Activated T-helper 2 cell treated with anti-CD3 and anti-CD28 coated beads, Interferon-gamma antibody, Interleukin-2, Interleukin-4, amounts not matched to agents 10 μg/mL and 5 μg/mL and 100 μg/mL, durations not matched to agents 14 hours and 24 hours and 36 hours (primary cell): ENCODE results near the gene DCUN1D3. TPM values are rescaled to one million over a fixed set of nuclear protein-coding genes. Genes with fewer than 3 reads are reported as not detected.
"Not testable (repeated sequence)": the region's sequence is repeated elsewhere in the genome, so short reads cannot be mapped to it uniquely, and the experiment has no call there.

Source experiments
- DNase-seq: peaks from one replicate; pipeline ENCODE4 v3.0.0; 2021; ENCODE audit warnings: low spot score
- H3K27ac Mint-ChIP-seq: one replicate; pipeline ENCODE4 v1.8.0; 2021; ENCODE audit warnings: mixed read lengths
- H3K27me3 Mint-ChIP-seq: one replicate; pipeline ENCODE4 v1.8.0; 2021; ENCODE audit warnings: low read depth, mixed read lengths
- H3K36me3 Mint-ChIP-seq: one replicate; pipeline ENCODE4 v1.8.0; 2021; ENCODE audit warnings: low read depth, mixed read lengths
- H3K4me1 Mint-ChIP-seq: one replicate; pipeline ENCODE4 v1.8.0; 2021; ENCODE audit warnings: low read depth, mixed read lengths
- H3K4me3 Mint-ChIP-seq: one replicate; pipeline ENCODE4 v1.8.0; 2021; ENCODE audit warnings: low read depth, mild to moderate bottlenecking, moderate library complexity, mixed read lengths
- H3K9me3 Mint-ChIP-seq: one replicate; pipeline ENCODE4 v1.8.0; 2021; ENCODE audit warnings: mixed read lengths
- intact Hi-C: fragments of 100-400 bp; cut with micrococcal nuclease; formaldehyde crosslinking; loops from one replicate; pipeline ENCODE4 v1.15.1; 2023
- total RNA-seq: library from RNA; stranded (reverse); gene quantifications from 2 replicates; pipeline ENCODE4 v1.2.3, GENCODE V29; 2022

DCUN1D3 gene
- total RNA-seq, 1 donor from 2014 or later = 17.4 TPM

DNA sequence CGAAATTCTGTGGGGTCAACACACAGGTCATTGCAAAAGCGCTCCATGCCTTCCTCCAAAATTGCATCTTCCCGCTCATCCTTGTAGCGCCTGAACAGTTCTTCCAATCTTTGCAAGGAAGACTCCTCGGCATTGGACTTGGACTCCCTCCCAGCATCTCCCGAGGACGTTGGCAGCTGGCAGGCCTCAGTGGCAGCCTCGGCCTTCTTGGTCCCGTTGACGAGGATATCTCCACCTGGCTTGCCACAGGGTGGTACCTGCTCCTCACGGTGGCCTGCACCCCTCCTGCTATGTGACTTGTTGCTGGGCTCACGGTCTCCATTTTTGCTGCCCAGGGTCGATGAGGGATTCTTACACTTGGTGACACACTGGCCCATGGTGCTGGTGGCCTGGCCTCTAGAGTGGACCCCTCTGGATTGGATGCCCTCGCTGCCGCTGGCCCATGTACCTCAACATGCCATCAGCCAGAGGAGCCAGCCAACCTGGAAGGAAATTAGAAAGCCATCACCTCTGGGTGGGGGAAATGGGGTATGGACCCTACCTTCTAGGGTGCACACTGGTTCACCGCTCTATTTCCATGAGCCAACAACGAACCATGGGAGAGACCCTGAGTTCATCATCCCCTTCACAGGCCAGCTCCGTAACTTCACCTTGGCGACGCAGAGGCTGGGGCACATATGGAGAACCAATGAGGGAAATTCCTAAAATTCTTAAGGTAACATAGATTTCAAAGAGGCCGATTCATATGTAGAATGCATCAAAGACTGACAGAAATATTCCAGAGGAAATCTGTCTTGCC, 37.8 kb downstream of the DCUN1D3 start:
- H3K36me3 Mint-ChIP-seq = peaks cover 67% of the 10 kb centered on the region

DNA sequence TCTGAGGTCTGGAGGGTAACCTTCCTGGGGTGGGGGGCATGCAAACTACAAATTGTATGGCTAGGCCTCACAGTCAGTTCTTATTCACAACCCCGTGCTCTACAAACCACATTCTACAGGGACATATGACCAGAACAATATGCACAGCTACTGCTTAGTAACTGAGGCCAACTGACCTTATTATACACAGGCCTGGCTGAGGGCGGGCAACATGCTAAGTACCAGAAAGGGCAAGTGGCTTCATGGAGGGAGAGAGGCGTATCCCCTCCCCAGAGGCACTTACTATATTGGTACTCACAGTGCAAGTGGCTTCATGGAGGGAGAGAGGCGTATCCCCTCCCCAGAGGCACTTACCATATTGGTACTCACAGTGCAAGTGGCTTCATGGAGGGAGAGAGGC, 39.2 kb downstream of the DCUN1D3 start:
- H3K27ac Mint-ChIP-seq, H3K27me3 Mint-ChIP-seq, H3K9me3 Mint-ChIP-seq, DNase-seq, H3K4me3 Mint-ChIP-seq, intact Hi-C loops: not testable (repeated sequence)
- Mint-ChIP-seq H3K4me1 (peaks cover 26% of the 10 kb centered on the region), H3K36me3 (peaks cover 65% of the 10 kb centered on the region)

More for the DNA sequence above, 37.8 kb downstream of the DCUN1D3 start:
- DNase-seq = no peak
- Mint-ChIP-seq H3K4me1 (peaks cover 32% of the 10 kb centered on the region), H3K27ac (no peak overlapping the region), H3K4me3 (no peak overlapping the region), H3K27me3 (no peaks in the 10 kb centered on the region), H3K9me3 (no peaks in the 10 kb centered on the region)
- intact Hi-C loops = no loop called here

DNA sequence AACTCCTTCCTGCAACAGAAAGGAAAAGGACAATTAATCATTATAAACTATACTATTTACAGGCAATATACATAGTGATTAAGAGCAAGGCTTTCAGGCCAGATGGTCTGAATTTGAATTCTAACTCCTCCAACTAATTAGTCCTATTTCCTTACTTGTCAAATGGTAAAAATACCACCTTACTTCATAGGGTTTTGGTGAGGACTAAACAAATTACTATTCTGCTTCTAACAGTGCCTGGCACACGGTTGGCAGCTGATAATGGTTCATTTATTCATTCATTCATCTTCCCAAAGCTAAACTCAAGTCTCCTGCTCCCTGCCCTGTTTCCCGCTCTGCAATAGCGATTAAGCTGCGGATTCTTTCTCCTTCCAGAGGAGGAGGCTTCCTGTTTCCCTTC, 39.8 kb downstream of the DCUN1D3 start:
- Mint-ChIP-seq H3K27me3 (no peaks in the 10 kb centered on the region), H3K9me3 (no peaks in the 10 kb centered on the region), H3K36me3 (peaks cover 64% of the 10 kb centered on the region), H3K4me3 (no peak overlapping the region), H3K4me1 (peaks cover 22% of the 10 kb centered on the region), H3K27ac (no peak overlapping the region)
- no peak for DNase-seq
- intact Hi-C loops = no loop called here

DNA sequence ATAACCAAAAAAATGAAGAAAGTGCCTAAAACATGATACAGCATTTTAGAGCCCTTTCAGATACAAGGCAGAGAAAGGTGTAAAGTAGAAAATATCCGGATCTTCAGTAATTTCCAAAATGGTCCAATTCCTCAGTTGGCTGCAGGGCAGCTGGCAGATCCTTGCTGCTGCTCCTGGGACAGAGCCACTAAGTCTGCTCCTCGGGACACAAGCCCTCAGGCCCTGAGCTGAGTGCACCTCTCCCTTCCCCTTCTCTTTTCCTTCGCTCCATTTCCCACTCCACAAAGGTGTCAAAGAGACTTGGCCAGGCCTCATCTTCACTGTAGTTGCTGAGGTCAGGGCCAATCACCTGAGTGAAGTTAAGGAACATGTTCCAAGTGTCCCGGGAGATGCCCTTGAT, 40.5 kb downstream of the DCUN1D3 start:
- no peak for DNase-seq
- no peak overlapping the region for H3K27ac Mint-ChIP-seq
- no peaks in the 10 kb centered on the region for H3K9me3 Mint-ChIP-seq
- H3K27me3 Mint-ChIP-seq = no peaks in the 10 kb centered on the region
- H3K4me3 Mint-ChIP-seq = no peak overlapping the region
- intact Hi-C loops = no loop called here
- peaks cover 20% of the 10 kb centered on the region for H3K4me1 Mint-ChIP-seq
- H3K36me3 Mint-ChIP-seq = peaks cover 68% of the 10 kb centered on the region

DNA sequence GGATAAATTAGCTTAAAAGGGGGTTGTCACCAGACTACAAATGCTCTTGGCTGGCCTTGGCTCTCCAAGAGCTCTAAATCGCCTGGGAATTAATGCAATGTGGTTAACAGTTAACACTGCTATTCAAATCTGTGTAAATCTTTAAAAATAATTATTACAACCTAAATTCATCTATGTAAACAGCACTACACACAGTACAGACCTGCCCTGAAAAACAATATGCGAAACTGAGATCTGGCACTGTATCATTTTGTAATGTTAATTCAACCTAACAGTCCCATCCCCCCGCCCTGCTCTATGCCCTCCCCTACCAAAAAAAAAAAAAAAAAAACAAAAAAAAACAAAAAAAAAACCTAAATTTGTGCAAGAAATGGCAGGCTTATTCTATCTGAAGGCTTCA, 40.9 kb downstream of the DCUN1D3 start:
- no peaks in the 10 kb centered on the region for H3K9me3 Mint-ChIP-seq
- H3K36me3 Mint-ChIP-seq = peaks cover 66% of the 10 kb centered on the region
- intact Hi-C loops = no loop called here
- H3K27me3 Mint-ChIP-seq = no peaks in the 10 kb centered on the region
- no peak overlapping the region for H3K4me3 Mint-ChIP-seq
- DNase-seq = no peak
- H3K27ac Mint-ChIP-seq = no peak overlapping the region
- H3K4me1 Mint-ChIP-seq = peaks cover 16% of the 10 kb centered on the region

DNA sequence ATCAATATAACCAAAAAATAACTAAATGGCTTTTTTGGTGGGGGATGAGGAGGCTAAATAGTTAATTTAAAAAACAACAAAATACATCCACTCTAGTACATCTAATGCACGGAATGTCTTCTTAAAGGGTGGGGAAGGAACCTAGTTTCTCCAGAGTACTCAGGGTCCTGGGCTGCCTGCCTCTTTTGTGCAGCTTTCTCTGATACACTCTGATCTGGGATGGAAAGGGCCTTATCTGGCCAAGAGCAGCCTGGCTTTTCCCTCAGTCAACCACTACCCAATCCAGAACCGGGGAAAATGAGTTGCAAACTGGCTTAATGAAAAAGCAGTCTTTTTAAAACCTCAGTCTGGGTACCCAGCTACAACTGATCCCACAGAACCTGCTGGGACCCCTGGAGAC, 42.9 kb downstream of the DCUN1D3 start:
- no peaks in the 10 kb centered on the region for H3K9me3 Mint-ChIP-seq
- no peak for DNase-seq
- H3K36me3 Mint-ChIP-seq = peaks cover 57% of the 10 kb centered on the region
- intact Hi-C loops = no loop called here
- H3K27ac Mint-ChIP-seq = no peak overlapping the region
- no peaks in the 10 kb centered on the region for H3K27me3 Mint-ChIP-seq
- H3K4me1 Mint-ChIP-seq = peaks cover 13% of the 10 kb centered on the region
- H3K4me3 Mint-ChIP-seq = no peak overlapping the region

DNA sequence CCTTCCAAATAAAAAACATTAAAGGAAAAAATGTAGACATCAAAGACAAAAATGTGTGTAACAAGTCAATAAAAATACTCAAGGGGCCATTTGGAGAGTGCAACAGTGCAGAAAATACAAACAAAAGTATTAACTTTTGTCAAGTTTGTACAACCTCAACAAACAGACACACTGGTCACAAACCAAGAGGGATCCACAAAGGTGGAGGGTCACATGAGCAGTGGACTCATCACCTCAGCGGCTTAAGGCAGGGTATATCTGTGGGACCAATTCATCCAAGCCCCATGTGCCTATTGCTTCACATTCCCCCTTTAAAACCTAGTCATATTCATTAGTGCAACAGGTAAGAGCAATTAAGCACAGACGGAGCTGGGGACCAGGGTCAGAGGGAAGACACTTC, 45.2 kb downstream of the DCUN1D3 start:
- H3K4me3 Mint-ChIP-seq = no peak overlapping the region
- intact Hi-C loops = no loop called here
- no peaks in the 10 kb centered on the region for H3K9me3 Mint-ChIP-seq
- no peak overlapping the region for H3K27ac Mint-ChIP-seq
- H3K4me1 Mint-ChIP-seq = peaks cover 22% of the 10 kb centered on the region
- H3K36me3 Mint-ChIP-seq = peaks cover 40% of the 10 kb centered on the region
- DNase-seq = no peak
- no peaks in the 10 kb centered on the region for H3K27me3 Mint-ChIP-seq

DNA sequence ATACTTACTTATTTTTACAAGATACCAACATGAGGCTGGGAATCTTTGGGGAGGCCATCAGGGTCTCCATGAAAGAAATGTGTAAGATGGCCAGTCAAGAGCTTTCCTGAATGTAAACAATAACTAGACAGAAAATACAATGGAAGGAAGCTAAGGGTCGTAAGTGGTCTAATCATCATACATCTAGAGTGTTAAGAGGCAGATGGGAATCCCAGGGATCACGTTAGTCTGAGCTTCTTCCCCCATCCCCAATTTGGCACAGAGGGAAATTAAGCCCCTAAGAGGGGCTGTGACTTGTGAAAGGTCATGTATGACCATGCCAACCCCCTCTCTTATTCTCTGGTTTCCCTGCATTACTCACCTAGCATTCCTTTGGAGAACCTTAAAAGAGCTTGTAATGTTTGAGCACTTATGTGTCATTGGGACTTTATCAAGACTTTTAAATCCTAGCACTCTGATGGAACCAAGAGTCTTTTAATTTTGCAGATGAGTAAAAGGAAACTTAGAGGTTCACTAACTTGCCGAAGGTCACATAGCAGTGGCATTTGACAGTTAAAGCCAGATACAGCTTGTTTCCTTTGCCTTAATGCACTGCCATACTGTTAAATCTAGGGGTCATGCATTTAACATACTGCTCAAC, 46.1 kb downstream of the DCUN1D3 start:
- DNase-seq = no peak
- Mint-ChIP-seq H3K27ac (no peak overlapping the region), H3K36me3 (peaks cover 41% of the 10 kb centered on the region), H3K27me3 (no peaks in the 10 kb centered on the region), H3K9me3 (no peaks in the 10 kb centered on the region), H3K4me3 (no peak overlapping the region), H3K4me1 (peaks cover 26% of the 10 kb centered on the region)
- intact Hi-C loops = no loop called here

DNA sequence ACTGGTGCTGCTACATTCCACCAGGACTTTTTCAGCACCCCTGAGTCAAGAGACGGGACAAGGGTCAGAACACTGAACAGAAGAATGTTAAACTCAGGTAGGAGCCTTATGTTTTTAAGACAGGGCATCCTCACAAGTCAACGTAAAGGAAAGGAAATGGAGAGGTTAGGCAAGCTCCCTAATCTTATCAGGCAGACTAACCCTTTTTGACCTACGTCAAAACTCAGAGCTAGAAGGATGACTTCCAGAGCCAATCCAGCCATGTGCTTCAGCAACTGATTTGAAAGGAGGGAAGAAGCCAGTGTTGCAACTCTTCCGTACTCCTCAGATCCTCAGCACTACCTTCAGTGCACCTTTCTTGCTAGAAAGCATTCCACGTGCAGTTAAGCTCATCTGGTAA, 47.0 kb downstream of the DCUN1D3 start:
- Mint-ChIP-seq H3K27me3 (no peaks in the 10 kb centered on the region), H3K9me3 (no peaks in the 10 kb centered on the region), H3K4me3 (no peak overlapping the region), H3K27ac (no peak overlapping the region), H3K36me3 (peaks cover 41% of the 10 kb centered on the region), H3K4me1 (peaks cover 26% of the 10 kb centered on the region)
- DNase-seq = no peak
- intact Hi-C loops = no loop called here

DNA sequence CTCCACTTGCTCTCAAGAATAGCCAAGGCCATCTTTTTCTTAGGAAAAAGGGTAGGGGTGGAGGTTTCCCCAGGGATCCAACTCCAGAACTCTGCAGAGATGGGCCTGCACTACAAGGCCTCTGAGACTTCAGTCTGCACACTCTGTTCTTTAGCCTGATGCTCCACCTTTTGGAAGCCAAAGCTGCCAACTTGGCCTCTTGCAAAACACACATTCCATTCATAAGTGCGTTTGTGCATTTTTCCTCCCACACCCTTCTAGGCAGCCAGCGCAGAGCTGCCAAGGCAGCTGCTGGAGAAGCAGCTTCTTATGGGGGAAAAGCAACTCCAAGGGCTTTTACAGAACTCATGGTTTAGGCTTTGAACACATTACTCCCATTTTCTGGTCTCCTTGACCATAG, 48.6 kb downstream of the DCUN1D3 start:
- H3K27ac Mint-ChIP-seq = no peak overlapping the region
- no peak for DNase-seq

DNA sequence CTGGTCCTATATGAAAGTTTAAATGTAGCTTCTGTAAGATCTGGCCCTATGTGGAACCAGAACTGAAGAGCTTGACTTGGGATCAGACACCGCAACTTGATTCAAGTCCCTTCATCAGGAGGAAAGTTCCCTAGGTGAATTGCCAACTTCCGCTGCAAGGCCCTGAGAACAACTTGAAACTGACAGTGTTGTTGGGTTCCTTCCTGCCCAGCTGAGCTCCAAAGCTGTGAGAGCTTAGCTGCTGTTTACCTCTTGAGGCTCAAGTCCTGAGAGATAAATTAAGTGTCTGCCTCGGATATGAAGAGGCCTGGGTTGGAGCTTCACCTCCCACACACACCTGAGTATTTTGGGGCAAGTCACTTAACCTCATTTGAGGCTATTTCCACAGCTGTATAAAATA, 49.2 kb downstream of the DCUN1D3 start:
- peaks cover 20% of the 10 kb centered on the region for H3K4me1 Mint-ChIP-seq
- peaks cover 38% of the 10 kb centered on the region for H3K36me3 Mint-ChIP-seq
- intact Hi-C loops = loop anchor here (1.0 to 2.0 kb wide), 4 partner anchors 60 to 232 kb away; no protein-coding TSS in a partner anchor
- H3K4me3 Mint-ChIP-seq = no peak overlapping the region
- no peaks in the 10 kb centered on the region for H3K9me3 Mint-ChIP-seq
- no peak overlapping the region for H3K27ac Mint-ChIP-seq
- H3K27me3 Mint-ChIP-seq = no peaks in the 10 kb centered on the region
- DNase-seq = no peak

More for the DNA sequence above, 48.6 kb downstream of the DCUN1D3 start:
- Mint-ChIP-seq H3K27me3 (no peaks in the 10 kb centered on the region), H3K36me3 (peaks cover 39% of the 10 kb centered on the region), H3K4me3 (no peak overlapping the region), H3K4me1 (peaks cover 21% of the 10 kb centered on the region), H3K9me3 (no peaks in the 10 kb centered on the region)
- intact Hi-C loops = loop anchor here (2.0 kb wide), 3 partner anchors 59 to 149 kb away; no protein-coding TSS in a partner anchor

DNA sequence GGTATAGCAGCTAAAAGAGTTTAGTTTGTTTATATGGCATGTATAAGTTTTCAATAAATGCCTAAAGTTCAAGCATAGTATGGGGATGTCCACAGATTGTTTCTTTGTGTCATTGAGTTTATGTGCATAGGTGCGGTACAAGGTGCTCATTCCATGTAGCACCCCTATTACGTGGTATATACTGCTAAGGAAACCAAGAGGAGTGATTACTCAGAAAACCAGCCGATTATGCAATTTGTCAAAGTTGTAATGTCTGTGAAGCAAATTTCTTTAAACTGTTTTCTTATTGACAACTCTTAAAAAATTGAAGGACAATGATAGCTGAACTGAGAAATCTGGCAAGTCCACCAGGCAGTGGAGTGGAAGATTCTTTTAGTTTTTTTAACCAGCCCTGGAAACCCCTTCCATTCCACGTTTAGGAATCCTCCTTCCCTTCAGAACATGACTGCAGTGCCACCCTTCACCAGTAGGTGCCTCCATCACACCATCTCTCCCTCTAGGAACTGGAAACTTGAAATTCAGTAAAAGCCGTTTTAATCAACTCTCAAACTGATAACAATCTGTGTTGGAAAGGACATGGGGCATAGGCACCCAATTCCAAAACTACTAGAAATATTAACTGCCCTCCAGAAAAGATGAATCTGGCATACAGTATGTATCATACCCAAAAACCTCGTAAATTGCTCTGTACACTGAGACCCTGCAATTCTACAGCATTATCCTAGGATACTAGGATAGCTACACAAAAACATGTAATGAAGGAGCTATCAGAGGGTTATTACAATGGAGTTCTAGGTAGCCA, 50.4 kb downstream of the DCUN1D3 start:
- intact Hi-C loops = loop anchor here (1.0 to 10.0 kb wide), 6 partner anchors 33 to 305 kb away; partner anchors contain the start of genes DNAH3 and LDAF1
- Mint-ChIP-seq H3K27me3 (no peaks in the 10 kb centered on the region), H3K36me3 (peaks cover 40% of the 10 kb centered on the region), H3K27ac (peak overlapping the region; percentile 49), H3K4me1 (peaks cover 26% of the 10 kb centered on the region), H3K4me3 (no peak overlapping the region), H3K9me3 (no peaks in the 10 kb centered on the region)
- peak; percentile 49 for DNase-seq
